Tibial nerve (tissue), 4 donors: ENCODE results near the gene MRPL42. TPM values are rescaled to one million over a fixed set of nuclear protein-coding genes. Genes with fewer than 3 reads are reported as not detected.

Experiments used
- DNase-seq, 2 donors: peaks; one replicate each; pipeline ENCODE4 v3.0.0-alpha.2; 2019; ENCODE audit warnings: low spot score in 2 of 2
- H3K27ac ChIP-seq, 4 donors: fragments of 200-600 bp; sonication (generic) in 3 of 4; one replicate each; pipeline ENCODE4 v1.5.1; 2017 to 2019; ENCODE audit warnings: mild to moderate bottlenecking in 1 of 4
- H3K27me3 ChIP-seq, 2 donors: fragments of 200-600 bp; sonication (generic) in 1 of 2; one replicate each; pipeline versions ENCODE4 v1.5.1 to v1.6.0; 2017 to 2019
- H3K36me3 ChIP-seq, 3 donors: fragments of 200-600 bp; sonication (generic); one replicate each; pipeline ENCODE4 v1.5.1; 2018 to 2019
- H3K4me1 ChIP-seq, 4 donors: fragments of 200-600 bp; sonication (generic) in 3 of 4; one replicate each; pipeline ENCODE4 v1.5.1; 2017 to 2019
- H3K4me3 ChIP-seq, 4 donors: fragments of 200-600 bp; sonication (generic) in 3 of 4; one replicate each; pipeline ENCODE4 v1.5.1; 2017 to 2019; ENCODE audit warnings: mild to moderate bottlenecking in 1 of 4, moderate library complexity in 1 of 4
- H3K9me3 ChIP-seq, 4 donors: fragments of 200-600 bp; sonication (generic) in 3 of 4; one replicate each; pipeline ENCODE4 v1.5.1; 2017 to 2019
- EP300 ChIP-seq, 2 donors: sonication (generic); formaldehyde crosslinking; IDR thresholded peaks; one replicate each; pipeline ENCODE4 v1.6.1; 2017; ENCODE audit warnings: antibody characterized with exemption in 2 of 2, mild to moderate bottlenecking in 1 of 2
- POLR2A ChIP-seq, 2 donors: fragments of 450-650 bp; IDR thresholded peaks; one replicate each; pipeline ENCODE4 v1.6.1; 2017; ENCODE audit warnings: antibody characterized with exemption in 2 of 2, mild to moderate bottlenecking in 2 of 2, moderate library complexity in 2 of 2
- WGBS, 2 donors: methylation state at CpG; one replicate each; pipeline ENCODE4 v1.1.5; 2018; 5-methylcytosine and 5-hydroxymethylcytosine counted together
- total RNA-seq, 4 donors: library from RNA; depleted of rRNA; stranded (reverse); fragments of >200 nt; gene quantifications; one replicate each; pipeline ENCODE4 v1.1.0, GENCODE V29; 2016
- TF ChIP-seq, protein P1 (sequence below), 5 experiments: fragments of 200-600 bp in 3 of 5; fragments of 450-650 bp in 2 of 5; sonication (generic) in 3 of 5; IDR thresholded peaks; one replicate each; pipeline ENCODE4 v1.5.1; 2016 to 2019; ENCODE audit warnings: antibody characterized with exemption in 5 of 5, mild to moderate bottlenecking in 3 of 5, moderate library complexity in 2 of 5

MRPL42 gene
- total RNA-seq, result 10 to 100 TPM; 19.7 to 27.3 (median 22.8) TPM

DNA sequence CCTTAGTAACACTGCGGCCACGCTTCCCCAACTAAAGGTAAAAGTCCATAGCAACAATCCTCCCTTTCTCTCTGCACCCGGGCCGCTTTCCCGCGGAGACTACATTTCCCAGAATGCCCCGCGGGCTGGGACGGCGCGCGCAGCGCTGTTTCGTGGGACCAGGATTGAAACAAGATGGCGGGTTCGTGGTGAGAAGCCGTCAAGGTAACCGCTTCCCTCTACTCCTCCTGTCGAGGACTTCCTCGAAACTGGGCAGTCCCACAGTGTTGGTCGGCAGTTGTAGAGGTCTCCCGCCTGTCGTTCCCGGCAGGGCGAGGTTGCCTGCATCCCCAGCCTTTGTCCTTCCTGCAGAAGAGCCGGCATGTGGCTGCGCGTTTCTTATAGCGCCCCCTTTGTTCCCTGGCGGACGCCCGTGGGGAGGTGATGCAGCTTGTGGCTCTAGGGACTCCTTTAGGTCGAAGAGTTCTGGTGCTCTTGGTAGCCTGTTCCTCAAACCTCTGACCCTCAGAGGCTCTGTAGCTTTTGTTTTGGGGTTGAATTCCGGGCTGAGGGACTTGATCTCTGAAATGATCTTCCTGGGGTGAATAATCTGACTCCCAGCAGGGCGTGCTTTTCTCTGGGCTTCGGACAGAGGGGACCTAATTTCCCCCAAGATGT, at the start of gene MRPL42:
Gene MRPL42 (plus strand): TSS at position 164 of the 657 bp plus-strand sequence. CDS start 1,772 bp downstream, outside the sequence.
- TF ChIP-seq POLR2A (IDR thresholded peaks at IDR 0.05) (peak in 1 of 2 donors; percentile 71), EP300 (IDR thresholded peaks at IDR 0.05) (peak; percentile 29 to 89)
- TF ChIP-seq, protein P1, sequence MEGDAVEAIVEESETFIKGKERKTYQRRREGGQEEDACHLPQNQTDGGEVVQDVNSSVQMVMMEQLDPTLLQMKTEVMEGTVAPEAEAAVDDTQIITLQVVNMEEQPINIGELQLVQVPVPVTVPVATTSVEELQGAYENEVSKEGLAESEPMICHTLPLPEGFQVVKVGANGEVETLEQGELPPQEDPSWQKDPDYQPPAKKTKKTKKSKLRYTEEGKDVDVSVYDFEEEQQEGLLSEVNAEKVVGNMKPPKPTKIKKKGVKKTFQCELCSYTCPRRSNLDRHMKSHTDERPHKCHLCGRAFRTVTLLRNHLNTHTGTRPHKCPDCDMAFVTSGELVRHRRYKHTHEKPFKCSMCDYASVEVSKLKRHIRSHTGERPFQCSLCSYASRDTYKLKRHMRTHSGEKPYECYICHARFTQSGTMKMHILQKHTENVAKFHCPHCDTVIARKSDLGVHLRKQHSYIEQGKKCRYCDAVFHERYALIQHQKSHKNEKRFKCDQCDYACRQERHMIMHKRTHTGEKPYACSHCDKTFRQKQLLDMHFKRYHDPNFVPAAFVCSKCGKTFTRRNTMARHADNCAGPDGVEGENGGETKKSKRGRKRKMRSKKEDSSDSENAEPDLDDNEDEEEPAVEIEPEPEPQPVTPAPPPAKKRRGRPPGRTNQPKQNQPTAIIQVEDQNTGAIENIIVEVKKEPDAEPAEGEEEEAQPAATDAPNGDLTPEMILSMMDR (IDR thresholded peaks at IDR 0.05), result peak; percentile 49 to 87 (median 68)
- no peaks in the 10 kb centered on the region for H3K9me3 ChIP-seq
- WGBS, 2 donors, result 0% methylated on average over 27 to 34 of the region's 36 CpGs
- no peaks in the 10 kb centered on the region for H3K27me3 ChIP-seq
- H3K27ac ChIP-seq, result peak within 1 kb of the TSS; percentile 53 to 96 (median 82)
- H3K4me1 ChIP-seq, result peaks cover 0 to 39% (median 13%) of the 10 kb centered on the region in 4 donors
- DNase-seq, result peak; percentile 77 to 91
- H3K36me3 ChIP-seq, result peaks cover 0 to 15% (median 0%) of the 10 kb centered on the region in 3 donors
- peak within 1 kb of the TSS; percentile 50 to 95 (median 68) for H3K4me3 ChIP-seq

DNA sequence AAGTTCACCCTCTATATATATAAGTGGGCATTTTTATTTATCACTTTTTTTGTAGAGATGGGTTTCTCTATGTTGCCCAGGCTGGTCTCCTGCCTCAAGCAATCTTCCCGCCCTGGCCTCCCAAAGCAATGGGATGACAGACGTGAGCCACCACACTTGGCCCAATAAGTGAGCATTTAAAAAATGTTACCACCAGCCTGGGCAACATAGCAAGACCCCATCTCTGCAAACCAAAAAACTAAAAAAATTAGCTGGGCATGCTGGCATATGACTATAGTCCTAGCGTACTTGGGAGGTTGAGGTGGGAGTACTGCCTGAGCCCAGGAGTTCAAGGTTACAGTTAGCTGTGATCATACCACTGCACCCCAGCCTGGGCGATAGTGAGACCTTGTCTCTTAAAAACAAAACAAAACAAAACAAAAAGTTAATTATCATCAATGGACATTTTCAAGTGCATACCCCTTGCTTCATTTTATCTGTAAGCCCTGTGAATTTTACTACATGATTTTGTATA, 49.3 kb upstream of the MRPL42 start:
- Histone ChIP-seq H3K36me3 (no peaks in the 10 kb centered on the region), H3K4me1 (peaks cover 0 to 58% (median 12%) of the 10 kb centered on the region in 4 donors), H3K9me3 (no peaks in the 10 kb centered on the region), H3K27me3 (no peaks in the 10 kb centered on the region), H3K27ac (no peak overlapping the region), H3K4me3 (no peak overlapping the region)
- DNase-seq, result no peak
- TF ChIP-seq, protein P1 (IDR thresholded peaks at IDR 0.05), result no peak
- TF ChIP-seq POLR2A (IDR thresholded peaks at IDR 0.05) (no peak), EP300 (IDR thresholded peaks at IDR 0.05) (no peak)
- 92 to 97% methylated on average over 4 of the region's 4 CpGs for WGBS, 2 donors

DNA sequence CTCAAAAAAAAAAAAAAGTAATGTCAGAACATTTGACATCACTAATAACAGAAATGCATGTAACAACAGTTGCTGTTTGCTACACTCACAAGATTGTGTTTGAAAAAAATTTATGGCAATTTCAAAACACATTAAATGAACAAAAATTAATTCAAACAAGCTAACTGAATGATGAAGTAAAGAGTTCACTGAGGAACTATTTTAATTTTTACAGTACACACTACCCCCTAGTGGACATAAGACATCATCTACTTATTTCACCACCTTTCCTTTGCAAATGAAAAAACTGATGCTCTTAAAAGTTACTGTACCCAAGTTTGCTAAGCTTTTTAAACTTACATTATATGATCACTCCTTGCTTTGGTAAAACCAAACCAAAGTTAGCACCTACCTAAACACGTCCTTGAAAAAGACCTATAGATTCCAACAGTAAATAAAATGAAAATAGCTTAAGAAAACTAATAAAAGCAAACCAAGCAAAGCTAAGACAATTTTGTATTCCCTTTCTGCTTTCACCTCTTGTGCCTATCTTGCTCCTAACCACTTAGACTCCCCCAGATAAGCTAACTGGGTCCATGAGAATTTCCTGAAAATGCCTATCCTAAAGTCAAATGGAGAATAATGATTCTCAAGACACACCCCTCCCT, 47.8 kb upstream of the MRPL42 start:
- Histone ChIP-seq H3K4me3 (no peak overlapping the region), H3K36me3 (no peaks in the 10 kb centered on the region), H3K4me1 (peaks cover 0 to 64% (median 15%) of the 10 kb centered on the region in 4 donors), H3K9me3 (no peaks in the 10 kb centered on the region), H3K27me3 (no peaks in the 10 kb centered on the region), H3K27ac (no peak overlapping the region)
- TF ChIP-seq EP300 (IDR thresholded peaks at IDR 0.05), result no peak
- TF ChIP-seq, protein P1 (IDR thresholded peaks at IDR 0.05), result peak; percentile 40 to 70 (median 56)
- 33 to 45% methylated on average over 1 of the region's 1 CpG for WGBS, 2 donors
- no peak for DNase-seq

DNA sequence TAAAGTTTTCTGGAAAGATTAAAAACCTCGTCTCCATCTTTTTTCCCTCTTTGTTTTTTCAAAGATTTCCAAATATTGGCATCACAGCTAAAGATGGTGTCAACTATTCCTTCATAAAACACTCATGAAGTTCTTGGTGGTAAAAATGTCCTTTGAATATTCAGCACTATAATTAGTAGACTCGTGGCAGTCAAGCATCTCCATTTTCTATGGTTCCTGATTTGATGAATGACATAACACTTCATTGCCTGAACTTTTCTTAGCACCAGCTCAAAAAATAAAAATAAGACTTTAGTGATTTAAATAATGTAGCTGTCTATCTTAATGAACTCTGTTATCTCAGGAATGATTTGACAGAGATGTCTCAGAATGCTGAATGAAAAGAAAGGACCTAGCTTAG, 45.3 kb upstream of the MRPL42 start:
- TF ChIP-seq POLR2A (IDR thresholded peaks at IDR 0.05) (no peak), EP300 (IDR thresholded peaks at IDR 0.05) (no peak)
- TF ChIP-seq, protein P1 (IDR thresholded peaks at IDR 0.05), result no peak
- Histone ChIP-seq H3K4me1 (peaks cover 0 to 65% (median 18%) of the 10 kb centered on the region in 4 donors), H3K27ac (no peak overlapping the region)

More for the DNA sequence above, 45.3 kb upstream of the MRPL42 start:
- Histone ChIP-seq H3K9me3 (no peaks in the 10 kb centered on the region), H3K4me3 (no peak overlapping the region), H3K36me3 (no peaks in the 10 kb centered on the region), H3K27me3 (no peaks in the 10 kb centered on the region)
- 59% methylated on average over 2 of the region's 2 CpGs for WGBS, 2 donors
- no peak for DNase-seq
